ENCODE measurements around the gene FAM78A. TPM values are rescaled to one million over a fixed set of nuclear protein-coding genes. Genes with fewer than 3 reads are reported as not detected.

Gene FAM78A
- total RNA-seq, 1 experiment from 2014 or later: not detected

- no peak overlapping the region for H3K27ac Mint-ChIP-seq (ENCODE audit: unreplicated experiment)
- CTCF ChIA-PET: no interaction called here
- H3K36me3 Mint-ChIP-seq (ENCODE audit: insufficient read depth, unreplicated experiment): peaks cover 11% of the 10 kb centered on the region
- TF ChIP-seq, protein P1, sequence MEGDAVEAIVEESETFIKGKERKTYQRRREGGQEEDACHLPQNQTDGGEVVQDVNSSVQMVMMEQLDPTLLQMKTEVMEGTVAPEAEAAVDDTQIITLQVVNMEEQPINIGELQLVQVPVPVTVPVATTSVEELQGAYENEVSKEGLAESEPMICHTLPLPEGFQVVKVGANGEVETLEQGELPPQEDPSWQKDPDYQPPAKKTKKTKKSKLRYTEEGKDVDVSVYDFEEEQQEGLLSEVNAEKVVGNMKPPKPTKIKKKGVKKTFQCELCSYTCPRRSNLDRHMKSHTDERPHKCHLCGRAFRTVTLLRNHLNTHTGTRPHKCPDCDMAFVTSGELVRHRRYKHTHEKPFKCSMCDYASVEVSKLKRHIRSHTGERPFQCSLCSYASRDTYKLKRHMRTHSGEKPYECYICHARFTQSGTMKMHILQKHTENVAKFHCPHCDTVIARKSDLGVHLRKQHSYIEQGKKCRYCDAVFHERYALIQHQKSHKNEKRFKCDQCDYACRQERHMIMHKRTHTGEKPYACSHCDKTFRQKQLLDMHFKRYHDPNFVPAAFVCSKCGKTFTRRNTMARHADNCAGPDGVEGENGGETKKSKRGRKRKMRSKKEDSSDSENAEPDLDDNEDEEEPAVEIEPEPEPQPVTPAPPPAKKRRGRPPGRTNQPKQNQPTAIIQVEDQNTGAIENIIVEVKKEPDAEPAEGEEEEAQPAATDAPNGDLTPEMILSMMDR (IDR thresholded peaks at IDR 0.05; ENCODE audit: unreplicated experiment): no peak
- H3K27me3 Mint-ChIP-seq (ENCODE audit: unreplicated experiment): no peaks in the 10 kb centered on the region
- no peaks in the 10 kb centered on the region for H3K9me3 Mint-ChIP-seq (ENCODE audit: low read depth, unreplicated experiment)
- no TSS peak for BruUV-seq (replicated peaks)
- DNase-seq: no peak
- no peak overlapping the region for H3K4me3 Mint-ChIP-seq (ENCODE audit: low read depth, unreplicated experiment)
- no peaks in the 10 kb centered on the region for H3K4me1 Mint-ChIP-seq (ENCODE audit: low read depth, unreplicated experiment)
- intact Hi-C loops (cut with micrococcal nuclease; ENCODE audit: unreplicated experiment): no loop called here
Observed at GRCh38 chr9:131234799-131235479, 41.4 kb downstream of the FAM78A start.

GRCh38 chr9:131233995-131234394 lies 42.3 kb downstream of the FAM78A start:
- Mint-ChIP-seq H3K36me3 (ENCODE audit: insufficient read depth, unreplicated experiment) (peaks cover 11% of the 10 kb centered on the region), H3K27ac (ENCODE audit: unreplicated experiment) (no peak overlapping the region), H3K27me3 (ENCODE audit: unreplicated experiment) (no peaks in the 10 kb centered on the region), H3K9me3 (ENCODE audit: low read depth, unreplicated experiment) (no peaks in the 10 kb centered on the region), H3K4me1 (ENCODE audit: low read depth, unreplicated experiment) (no peaks in the 10 kb centered on the region), H3K4me3 (ENCODE audit: low read depth, unreplicated experiment) (no peak overlapping the region)
- TF ChIP-seq, protein P1 (IDR thresholded peaks at IDR 0.05; ENCODE audit: unreplicated experiment): no peak
- BruUV-seq (replicated peaks): no TSS peak
- CTCF ChIA-PET: no interaction called here
- intact Hi-C loops (cut with micrococcal nuclease; ENCODE audit: unreplicated experiment): no loop called here
- no peak for DNase-seq

GRCh38 chr9:131233556-131233955 lies 42.8 kb downstream of the FAM78A start:
- TF ChIP-seq, protein P1 (IDR thresholded peaks at IDR 0.05; ENCODE audit: unreplicated experiment): no peak
- CTCF ChIA-PET: interaction anchor here (0.5 kb wide), 1 partner anchor 115 kb away, joined by 5 read pairs; no protein-coding TSS in a partner anchor
- Mint-ChIP-seq H3K27ac (ENCODE audit: unreplicated experiment) (no peak overlapping the region), H3K4me1 (ENCODE audit: low read depth, unreplicated experiment) (no peaks in the 10 kb centered on the region), H3K4me3 (ENCODE audit: low read depth, unreplicated experiment) (no peak overlapping the region), H3K27me3 (ENCODE audit: unreplicated experiment) (no peaks in the 10 kb centered on the region), H3K36me3 (ENCODE audit: insufficient read depth, unreplicated experiment) (peaks cover 11% of the 10 kb centered on the region), H3K9me3 (ENCODE audit: low read depth, unreplicated experiment) (no peaks in the 10 kb centered on the region)
- no peak for DNase-seq
- intact Hi-C loops (cut with micrococcal nuclease; ENCODE audit: unreplicated experiment): no loop called here
- BruUV-seq (replicated peaks): no TSS peak

GRCh38 chr9:131228988-131229387 lies 47.3 kb downstream of the FAM78A start:
- DNase-seq: no peak
- Mint-ChIP-seq H3K27me3 (ENCODE audit: unreplicated experiment) (no peaks in the 10 kb centered on the region), H3K4me3 (ENCODE audit: low read depth, unreplicated experiment) (no peak overlapping the region), H3K9me3 (ENCODE audit: low read depth, unreplicated experiment) (no peaks in the 10 kb centered on the region), H3K4me1 (ENCODE audit: low read depth, unreplicated experiment) (no peaks in the 10 kb centered on the region), H3K36me3 (ENCODE audit: insufficient read depth, unreplicated experiment) (peaks cover 11% of the 10 kb centered on the region), H3K27ac (ENCODE audit: unreplicated experiment) (no peak overlapping the region)
- CTCF ChIA-PET: no interaction called here
- TF ChIP-seq, protein P1 (IDR thresholded peaks at IDR 0.05; ENCODE audit: unreplicated experiment): no peak
- BruUV-seq (replicated peaks): no TSS peak
- intact Hi-C loops (cut with micrococcal nuclease; ENCODE audit: unreplicated experiment): no loop called here

All from Calu3 (cell line).